Measurements from ENCODE around the gene ALX4. TPM values are rescaled to one million over a fixed set of nuclear protein-coding genes. Genes with fewer than 3 reads are reported as not detected.

The ALX4 gene
- total and polyA plus RNA-seq, 9 of the 15 experiments (the other 6 are each of a cell fraction or from before 2014, with no cell fraction given) = 0.07 to 1.2 (median 0.33) TPM

- TF ChIP-seq, protein P1, sequence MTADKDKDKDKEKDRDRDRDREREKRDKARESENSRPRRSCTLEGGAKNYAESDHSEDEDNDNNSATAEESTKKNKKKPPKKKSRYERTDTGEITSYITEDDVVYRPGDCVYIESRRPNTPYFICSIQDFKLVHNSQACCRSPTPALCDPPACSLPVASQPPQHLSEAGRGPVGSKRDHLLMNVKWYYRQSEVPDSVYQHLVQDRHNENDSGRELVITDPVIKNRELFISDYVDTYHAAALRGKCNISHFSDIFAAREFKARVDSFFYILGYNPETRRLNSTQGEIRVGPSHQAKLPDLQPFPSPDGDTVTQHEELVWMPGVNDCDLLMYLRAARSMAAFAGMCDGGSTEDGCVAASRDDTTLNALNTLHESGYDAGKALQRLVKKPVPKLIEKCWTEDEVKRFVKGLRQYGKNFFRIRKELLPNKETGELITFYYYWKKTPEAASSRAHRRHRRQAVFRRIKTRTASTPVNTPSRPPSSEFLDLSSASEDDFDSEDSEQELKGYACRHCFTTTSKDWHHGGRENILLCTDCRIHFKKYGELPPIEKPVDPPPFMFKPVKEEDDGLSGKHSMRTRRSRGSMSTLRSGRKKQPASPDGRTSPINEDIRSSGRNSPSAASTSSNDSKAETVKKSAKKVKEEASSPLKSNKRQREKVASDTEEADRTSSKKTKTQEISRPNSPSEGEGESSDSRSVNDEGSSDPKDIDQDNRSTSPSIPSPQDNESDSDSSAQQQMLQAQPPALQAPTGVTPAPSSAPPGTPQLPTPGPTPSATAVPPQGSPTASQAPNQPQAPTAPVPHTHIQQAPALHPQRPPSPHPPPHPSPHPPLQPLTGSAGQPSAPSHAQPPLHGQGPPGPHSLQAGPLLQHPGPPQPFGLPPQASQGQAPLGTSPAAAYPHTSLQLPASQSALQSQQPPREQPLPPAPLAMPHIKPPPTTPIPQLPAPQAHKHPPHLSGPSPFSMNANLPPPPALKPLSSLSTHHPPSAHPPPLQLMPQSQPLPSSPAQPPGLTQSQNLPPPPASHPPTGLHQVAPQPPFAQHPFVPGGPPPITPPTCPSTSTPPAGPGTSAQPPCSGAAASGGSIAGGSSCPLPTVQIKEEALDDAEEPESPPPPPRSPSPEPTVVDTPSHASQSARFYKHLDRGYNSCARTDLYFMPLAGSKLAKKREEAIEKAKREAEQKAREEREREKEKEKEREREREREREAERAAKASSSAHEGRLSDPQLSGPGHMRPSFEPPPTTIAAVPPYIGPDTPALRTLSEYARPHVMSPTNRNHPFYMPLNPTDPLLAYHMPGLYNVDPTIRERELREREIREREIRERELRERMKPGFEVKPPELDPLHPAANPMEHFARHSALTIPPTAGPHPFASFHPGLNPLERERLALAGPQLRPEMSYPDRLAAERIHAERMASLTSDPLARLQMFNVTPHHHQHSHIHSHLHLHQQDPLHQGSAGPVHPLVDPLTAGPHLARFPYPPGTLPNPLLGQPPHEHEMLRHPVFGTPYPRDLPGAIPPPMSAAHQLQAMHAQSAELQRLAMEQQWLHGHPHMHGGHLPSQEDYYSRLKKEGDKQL (CRISPR knock-in tag; IDR thresholded peaks at IDR 0.05; ENCODE audit: borderline replicate concordance) = 0 out of 2 replicates have a peak, but pooled peaks have one; percentile 83
- TF ChIP-seq, protein P2, sequence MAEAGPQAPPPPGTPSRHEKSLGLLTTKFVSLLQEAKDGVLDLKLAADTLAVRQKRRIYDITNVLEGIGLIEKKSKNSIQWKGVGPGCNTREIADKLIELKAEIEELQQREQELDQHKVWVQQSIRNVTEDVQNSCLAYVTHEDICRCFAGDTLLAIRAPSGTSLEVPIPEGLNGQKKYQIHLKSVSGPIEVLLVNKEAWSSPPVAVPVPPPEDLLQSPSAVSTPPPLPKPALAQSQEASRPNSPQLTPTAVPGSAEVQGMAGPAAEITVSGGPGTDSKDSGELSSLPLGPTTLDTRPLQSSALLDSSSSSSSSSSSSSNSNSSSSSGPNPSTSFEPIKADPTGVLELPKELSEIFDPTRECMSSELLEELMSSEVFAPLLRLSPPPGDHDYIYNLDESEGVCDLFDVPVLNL (CRISPR knock-in tag; IDR thresholded peaks at IDR 0.05; ENCODE audit: low read depth) = peak; percentile 64; the same call in 1 of the 2 replicates
- TF ChIP-seq, protein P3, sequence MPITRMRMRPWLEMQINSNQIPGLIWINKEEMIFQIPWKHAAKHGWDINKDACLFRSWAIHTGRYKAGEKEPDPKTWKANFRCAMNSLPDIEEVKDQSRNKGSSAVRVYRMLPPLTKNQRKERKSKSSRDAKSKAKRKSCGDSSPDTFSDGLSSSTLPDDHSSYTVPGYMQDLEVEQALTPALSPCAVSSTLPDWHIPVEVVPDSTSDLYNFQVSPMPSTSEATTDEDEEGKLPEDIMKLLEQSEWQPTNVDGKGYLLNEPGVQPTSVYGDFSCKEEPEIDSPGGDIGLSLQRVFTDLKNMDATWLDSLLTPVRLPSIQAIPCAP (CRISPR knock-in tag; IDR thresholded peaks at IDR 0.05; ENCODE audit: borderline replicate concordance) = peak; percentile 75; the same call in 1 of the 2 replicates
- TF ChIP-seq SAP30 (IDR thresholded peaks at IDR 0.05; ENCODE audit: borderline replicate concordance, insufficient read depth, low read depth, low read length, poor library complexity, severe bottlenecking) (peak; percentile 39), MEIS2 (IDR thresholded peaks at IDR 0.05; ENCODE audit: partially characterized antibody) (peak; percentile 36), ZBTB7A (IDR thresholded peaks at IDR 0.05; ENCODE audit: borderline replicate concordance, control insufficient read depth, low read depth, low read length) (0 out of 2 replicates have a peak, but pooled peaks have one; percentile 36), ZNF121 (CRISPR knock-in tag; conservative IDR thresholded peaks at IDR 0.05) (no peak), PHF20 (IDR thresholded peaks at IDR 0.05; ENCODE audit: partially characterized antibody) (peak; percentile 29), RCOR1 (IDR thresholded peaks at IDR 0.05; ENCODE audit: borderline replicate concordance in 1 of 2, low read depth in 2 of 2, low read length in 2 of 2) (0 out of 4 replicates have a peak, but pooled peaks of 1 of the 2 experiments have one; percentile 5), RNF219 (CRISPR knock-in tag; IDR thresholded peaks at IDR 0.05) (no peak)
- TF ChIP-seq, protein P4, sequence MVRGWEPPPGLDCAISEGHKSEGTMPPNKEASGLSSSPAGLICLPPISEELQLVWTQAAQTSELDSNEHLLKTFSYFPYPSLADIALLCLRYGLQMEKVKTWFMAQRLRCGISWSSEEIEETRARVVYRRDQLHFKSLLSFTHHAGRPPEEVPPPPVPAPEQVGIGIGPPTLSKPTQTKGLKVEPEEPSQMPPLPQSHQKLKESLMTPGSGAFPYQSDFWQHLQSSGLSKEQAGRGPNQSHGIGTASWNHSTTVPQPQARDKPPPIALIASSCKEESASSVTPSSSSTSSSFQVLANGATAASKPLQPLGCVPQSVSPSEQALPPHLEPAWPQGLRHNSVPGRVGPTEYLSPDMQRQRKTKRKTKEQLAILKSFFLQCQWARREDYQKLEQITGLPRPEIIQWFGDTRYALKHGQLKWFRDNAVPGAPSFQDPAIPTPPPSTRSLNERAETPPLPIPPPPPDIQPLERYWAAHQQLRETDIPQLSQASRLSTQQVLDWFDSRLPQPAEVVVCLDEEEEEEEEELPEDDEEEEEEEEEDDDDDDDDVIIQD (CRISPR knock-in tag; IDR thresholded peaks at IDR 0.05) = no peak
Measured at GRCh38 chr11:44309478-44310205, at the start of gene ALX4 (continued).
